Anterior cingulate cortex (tissue), 58 donors: ENCODE data around the gene WBP2.

Experiments used
- DNase-seq, 58 donors: peaks; one replicate each; lab custom pipeline; 2025; lab: John Stamatoyannopoulos, UW

The WBP2 gene

GRCh38 chr17:75855310-75856061 is at the start of gene WBP2:
Gene WBP2, minus strand, starts transcription at chr17:75855335. Its CDS starts 38 bp downstream, at chr17:75855297.
- peak; percentile 83 to 100 (median 99) for DNase-seq

GRCh38 chr17:75902406-75902805 is 47.3 kb upstream of the WBP2 start:
- no peak for DNase-seq

- DNase-seq, result no peak
Observed at GRCh38 chr17:75901727-75902126, 46.6 kb upstream of the WBP2 start.

- DNase-seq, result no peak
Observed at GRCh38 chr17:75900691-75901533, 45.8 kb upstream of the WBP2 start.

- no peak for DNase-seq
Observed at GRCh38 chr17:75899767-75900468, 44.8 kb upstream of the WBP2 start.

GRCh38 chr17:75899353-75899752 is 44.2 kb upstream of the WBP2 start:
- DNase-seq, result no peak

GRCh38 chr17:75898791-75899190 is 43.7 kb upstream of the WBP2 start:
- no peak for DNase-seq

GRCh38 chr17:75898065-75898464 is 42.9 kb upstream of the WBP2 start:
- no peak for DNase-seq

- peak in 1 of 58 donors; percentile 54 for DNase-seq
Observed at GRCh38 chr17:75897160-75898019, 42.3 kb upstream of the WBP2 start.

GRCh38 chr17:75896415-75897159 is 41.5 kb upstream of the WBP2 start, which contains the start of gene TRIM65:
Gene TRIM65, minus strand, starts transcription at chr17:75896951. Its CDS starts 14 bp downstream, at chr17:75896937.
- DNase-seq, result peak in 56 of 58 donors; percentile 35 to 88 (median 73)

GRCh38 chr17:75895370-75896155 is 40.4 kb upstream of the WBP2 start:
- DNase-seq, result no peak

- DNase-seq, result no peak
Observed at GRCh38 chr17:75894049-75894733, 39.1 kb upstream of the WBP2 start.

- DNase-seq, result no peak
Observed at GRCh38 chr17:75893305-75894048, 38.3 kb upstream of the WBP2 start.

GRCh38 chr17:75892556-75893224 is 37.6 kb upstream of the WBP2 start:
- peak in 32 of 58 donors; percentile 18 to 75 (median 46) for DNase-seq

- DNase-seq, result no peak
Observed at GRCh38 chr17:75891605-75892555, 36.7 kb upstream of the WBP2 start.
